HEK293T (cell line): ENCODE data around the gene ANKDD1A.

Source experiments
- CTCF ChIA-PET: fragments of 350-600 bp; formaldehyde crosslinking; extraction: SDS; loops from one replicate; lab custom pipeline; 2021; ENCODE audit warnings: antibody characterized with exemption, inconsistent platforms; lab: Yijun Ruan, JAX
- POLR2A ChIA-PET: fragments of 350-600 bp; formaldehyde crosslinking; extraction: SDS; loops from one replicate; lab custom pipeline; 2020; ENCODE audit warnings: antibody characterized with exemption, inconsistent platforms; lab: Yijun Ruan, JAX
- DNase-seq: peaks from one replicate; pipeline ENCODE4 v3.0.0; 2012; ENCODE audit warnings: mixed read lengths; ENCODE audit errors: extremely low spot score
- FOXA1 ChIP-seq: fragments of 450-650 bp; IDR thresholded peaks from 2 replicates; pipeline ENCODE4 v1.6.1; 2016; ENCODE audit warnings: mild to moderate bottlenecking
- FOXK2 ChIP-seq: fragments of 450-650 bp; IDR thresholded peaks from 2 replicates; pipeline ENCODE4 v1.6.1; 2016; ENCODE audit warnings: mild to moderate bottlenecking
- HDGF ChIP-seq: fragments of 450-650 bp; IDR thresholded peaks from 2 replicates; pipeline ENCODE4 v1.6.1; 2017; ENCODE audit warnings: antibody characterized with exemption, borderline replicate concordance
- L3MBTL2 ChIP-seq: fragments of 450-650 bp; conservative IDR thresholded peaks from 2 replicates; pipeline ENCODE4 v1.6.1; 2016; ENCODE audit warnings: mild to moderate bottlenecking
- LEF1 ChIP-seq: fragments of 450-650 bp; IDR thresholded peaks from 2 replicates; pipeline ENCODE4 v1.6.1; 2017; ENCODE audit warnings: mild to moderate bottlenecking, borderline replicate concordance
- NFRKB ChIP-seq: fragments of 450-650 bp; IDR thresholded peaks from 2 replicates; pipeline ENCODE4 v1.6.1; 2016; ENCODE audit warnings: mild to moderate bottlenecking, moderate library complexity
- PKNOX1 ChIP-seq: fragments of 450-650 bp; IDR thresholded peaks from 2 replicates; pipeline ENCODE4 v1.6.1; 2016
- SP1 ChIP-seq: fragments of 450-650 bp; IDR thresholded peaks from 2 replicates; pipeline ENCODE4 v1.6.1; 2017
- SUZ12 ChIP-seq: fragments of 450-650 bp; IDR thresholded peaks from 2 replicates; pipeline ENCODE4 v1.6.1; 2016; ENCODE audit warnings: mild to moderate bottlenecking
- TARDBP ChIP-seq: fragments of 450-650 bp; IDR thresholded peaks from 2 replicates; pipeline ENCODE4 v1.6.1; 2016
- ZNF384 ChIP-seq: fragments of 450-650 bp; IDR thresholded peaks from 2 replicates; pipeline ENCODE4 v1.6.1; 2016

The ANKDD1A gene

GRCh38 chr15:64997745-64998375 lies 86.2 kb downstream of the ANKDD1A start:
- POLR2A ChIA-PET, result interaction anchor here (0.7 kb wide), 1 partner anchor 8 kb away, joined by 3 read pairs; the partner anchor contains the start of gene SPG21
- DNase-seq, result no peak
- CTCF ChIA-PET, result interaction anchor here (0.6 kb wide), 1 partner anchor 18 kb away, joined by 5 read pairs; no protein-coding TSS in a partner anchor
- no peak for TF ChIP-seq FOXK2
- no peak for TF ChIP-seq HDGF
- TF ChIP-seq TARDBP, result no peak
- TF ChIP-seq PKNOX1, result no peak
- no peak for TF ChIP-seq L3MBTL2
- no peak for TF ChIP-seq SP1

GRCh38 chr15:65004993-65005392 lies 93.3 kb downstream of the ANKDD1A start:
- POLR2A ChIA-PET, result no interaction called here
- DNase-seq, result no peak
- TF ChIP-seq L3MBTL2, result no peak
- no peak for TF ChIP-seq SP1
- no peak for TF ChIP-seq HDGF
- TF ChIP-seq NFRKB, result no peak
- no peak for TF ChIP-seq SUZ12
- CTCF ChIA-PET, result interaction anchor here (0.6 kb wide), 1 partner anchor 186 kb away, joined by 3 read pairs; no protein-coding TSS in a partner anchor

GRCh38 chr15:65006876-65007275 lies 95.2 kb downstream of the ANKDD1A start:
- no peak for DNase-seq
- ChIA-PET CTCF (no interaction called here), POLR2A (no interaction called here)
- TF ChIP-seq ZNF384 (no peak), HDGF (no peak), LEF1 (no peak), FOXA1 (no peak)
